D341Med (cell line): ENCODE measurements around the gene TMBIM4.
"Not testable (repeated sequence)": the region's sequence is repeated elsewhere in the genome, so short reads cannot be mapped to it uniquely, and the experiment has no call there.

ENCODE experiments used
- DNase-seq: peaks from one replicate; pipeline ENCODE4 v3.0.0; 2012; ENCODE audit warnings: low spot score

Gene TMBIM4

GRCh38 chr12:66184822-66185221 lies 15.0 kb upstream of the TMBIM4 start:
- DNase-seq: not testable (repeated sequence)

GRCh38 chr12:66182956-66183355 lies 13.2 kb upstream of the TMBIM4 start:
- DNase-seq: no peak

GRCh38 chr12:66176105-66176900 lies 6.5 kb upstream of the TMBIM4 start:
- no peak for DNase-seq

DNA sequence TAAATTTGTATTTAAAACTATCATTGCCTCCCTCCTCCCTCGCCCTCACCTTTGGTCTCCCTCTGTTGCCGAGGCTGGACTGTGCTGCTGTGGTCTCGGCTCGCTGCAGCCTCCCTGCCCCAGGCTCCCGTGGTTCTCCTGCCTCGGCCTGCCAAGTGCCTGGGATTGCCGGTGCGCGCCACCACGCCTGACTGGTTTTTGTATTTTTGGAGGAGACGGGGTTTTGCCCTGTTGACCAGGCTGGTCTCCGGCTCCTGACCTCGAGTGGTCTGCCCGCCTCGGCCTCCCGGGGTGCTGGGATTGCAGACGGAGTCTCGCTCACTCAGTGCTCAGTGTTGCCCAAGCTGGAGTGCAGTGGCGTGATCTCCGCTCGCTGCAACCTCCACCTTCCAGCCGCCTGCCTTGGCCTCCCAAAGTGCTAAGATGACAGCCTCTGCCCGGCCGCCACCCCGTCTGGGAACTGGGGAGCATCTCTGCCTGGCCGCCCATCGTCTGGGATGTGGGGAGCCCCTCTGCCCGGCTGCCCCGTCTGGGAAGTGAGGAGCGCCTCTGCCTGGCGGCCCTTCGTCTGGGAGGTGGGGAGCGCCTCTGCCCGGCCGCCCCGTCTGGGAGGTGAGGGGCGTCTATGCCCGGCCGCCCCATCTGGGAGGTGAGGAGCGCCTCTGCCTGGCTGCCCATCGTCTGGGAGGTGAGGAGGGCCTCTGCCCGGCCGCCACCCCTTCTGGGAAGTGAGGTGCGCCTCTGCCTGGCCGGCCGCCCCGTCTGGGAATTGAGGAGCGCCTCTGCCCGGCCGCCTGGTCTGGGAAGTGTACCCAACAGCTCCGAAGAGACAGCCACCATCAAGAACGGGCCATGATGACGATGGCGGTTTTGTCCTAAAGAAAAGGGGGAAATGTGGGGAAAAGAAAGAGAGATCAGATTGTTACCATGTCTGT lies 4.9 kb upstream of the TMBIM4 start:
- DNase-seq: not testable (repeated sequence)

- DNase-seq: no peak
Measured at GRCh38 chr12:66170606-66171005, 810 bp upstream of the TMBIM4 start.

DNA sequence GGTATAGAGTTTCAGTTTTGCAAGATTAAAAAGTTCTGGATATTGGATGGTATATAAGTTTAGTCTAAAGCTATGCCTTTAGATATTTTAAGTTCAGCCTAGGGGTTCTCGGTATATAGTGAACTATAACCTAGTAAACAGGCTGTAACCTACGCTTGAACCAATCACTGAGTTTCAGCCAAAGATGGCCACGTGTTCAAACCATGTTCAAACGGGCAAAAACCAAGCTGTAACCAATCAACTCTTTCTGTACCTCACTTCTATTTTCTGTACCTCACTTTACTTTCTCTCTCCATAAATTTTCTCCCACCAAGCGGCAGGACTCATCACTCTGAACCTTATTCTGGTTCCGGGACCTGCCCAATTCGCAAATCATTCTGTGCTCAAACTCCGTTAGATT lies 1.4 kb downstream of the TMBIM4 start:
- no peak for DNase-seq

DNA sequence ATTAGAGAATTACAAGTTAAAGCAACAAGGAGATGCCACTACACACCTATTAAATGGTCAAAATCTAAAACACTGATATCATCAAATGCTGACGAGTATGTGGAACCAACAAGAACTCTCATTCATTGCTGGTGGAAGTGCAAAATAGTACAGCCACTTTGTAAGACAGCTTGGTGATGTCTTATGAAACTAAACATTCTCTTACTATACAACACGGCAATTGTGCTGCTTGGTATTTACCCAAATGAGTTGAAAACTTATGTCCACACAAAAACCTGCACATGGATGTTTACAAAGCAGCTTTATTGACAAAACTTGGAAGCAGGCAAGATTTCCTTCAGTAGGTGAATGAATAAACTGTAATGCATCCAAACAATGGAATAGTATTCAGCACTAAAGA lies 3.2 kb downstream of the TMBIM4 start:
- no peak for DNase-seq

DNA sequence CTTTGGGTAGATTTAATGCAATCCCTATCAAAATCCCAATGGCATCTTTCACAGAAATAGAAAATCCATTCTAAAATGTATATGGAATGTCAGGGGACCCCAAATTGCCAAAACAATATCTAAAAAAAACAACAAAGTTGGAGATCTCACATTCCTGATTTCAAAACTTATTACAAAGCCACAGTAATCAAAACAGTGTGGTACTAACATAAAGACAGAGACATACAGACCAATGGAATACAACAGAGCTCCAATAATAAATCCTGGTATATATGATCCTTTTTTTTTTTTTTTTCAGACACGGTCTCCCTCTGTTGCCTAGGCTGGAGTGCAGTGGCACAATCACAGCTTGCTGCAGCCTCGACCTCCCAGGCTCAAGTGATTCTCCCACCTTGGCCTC lies 4.7 kb downstream of the TMBIM4 start:
- DNase-seq: no peak

GRCh38 chr12:66164349-66164821 lies 5.4 kb downstream of the TMBIM4 start:
- DNase-seq: no peak

DNA sequence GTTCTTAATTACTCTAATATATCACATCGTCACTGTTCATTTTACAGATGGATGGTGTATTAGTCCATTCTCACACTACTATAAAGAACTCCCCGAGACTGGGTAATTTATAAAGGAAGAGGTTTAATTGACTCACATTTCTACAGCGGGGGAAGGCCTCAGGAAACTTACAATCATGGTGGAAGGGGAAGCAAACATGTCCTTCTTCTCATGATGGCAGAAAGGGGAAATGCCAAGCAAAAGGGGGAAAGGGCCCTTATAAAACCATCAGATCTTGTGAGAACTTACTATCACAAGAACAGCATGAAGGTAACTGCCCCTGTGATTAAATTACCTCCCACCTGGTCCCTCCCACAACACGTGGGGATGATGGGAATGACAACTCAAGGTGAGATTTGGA lies 6.5 kb downstream of the TMBIM4 start:
- DNase-seq: no peak

GRCh38 chr12:66162701-66163100 lies 7.1 kb downstream of the TMBIM4 start:
- no peak for DNase-seq

DNA sequence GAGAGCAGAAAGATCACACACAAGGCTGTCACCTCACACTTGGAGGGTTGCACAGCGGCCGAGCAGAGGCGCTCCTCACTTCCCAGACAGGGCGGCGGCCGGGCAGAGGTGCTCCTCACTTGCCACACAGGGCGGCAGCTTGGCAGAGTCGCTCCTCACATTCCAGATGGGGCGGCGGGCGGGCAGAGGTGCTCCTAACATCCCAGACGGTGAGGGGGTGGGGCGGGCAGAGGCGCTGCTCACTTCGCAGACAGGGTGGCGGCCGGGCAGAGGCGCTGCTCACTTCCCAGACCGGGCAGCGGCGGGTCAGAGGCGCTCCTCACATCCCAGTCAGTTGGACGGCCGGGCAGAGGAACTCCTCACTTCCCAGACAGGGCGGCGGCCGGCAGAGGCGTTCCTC lies 9.1 kb downstream of the TMBIM4 start:
- DNase-seq: no peak

- DNase-seq: no peak
Measured at GRCh38 chr12:66159123-66159522, 10.7 kb downstream of the TMBIM4 start.

- DNase-seq: no peak
Measured at GRCh38 chr12:66156654-66157053, 13.1 kb downstream of the TMBIM4 start.

DNA sequence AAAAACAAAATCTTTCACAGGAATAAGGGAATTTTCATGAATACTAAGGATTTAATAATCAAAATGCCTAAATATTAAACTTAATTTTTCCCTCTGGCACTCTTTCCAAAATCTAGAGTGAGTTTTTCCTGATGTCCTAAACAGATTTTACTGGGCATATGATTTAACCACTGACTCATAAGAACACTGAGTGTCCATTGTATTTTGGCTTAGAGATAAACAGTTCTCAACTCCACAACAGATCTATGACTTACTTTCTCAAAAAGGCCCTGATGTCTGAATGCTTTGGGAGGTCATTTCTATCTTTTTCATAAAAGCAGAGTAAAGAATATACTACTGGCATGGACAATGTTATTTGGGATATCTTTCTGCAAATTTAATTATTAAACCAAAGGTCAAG lies 15.0 kb downstream of the TMBIM4 start:
- no peak for DNase-seq

DNA sequence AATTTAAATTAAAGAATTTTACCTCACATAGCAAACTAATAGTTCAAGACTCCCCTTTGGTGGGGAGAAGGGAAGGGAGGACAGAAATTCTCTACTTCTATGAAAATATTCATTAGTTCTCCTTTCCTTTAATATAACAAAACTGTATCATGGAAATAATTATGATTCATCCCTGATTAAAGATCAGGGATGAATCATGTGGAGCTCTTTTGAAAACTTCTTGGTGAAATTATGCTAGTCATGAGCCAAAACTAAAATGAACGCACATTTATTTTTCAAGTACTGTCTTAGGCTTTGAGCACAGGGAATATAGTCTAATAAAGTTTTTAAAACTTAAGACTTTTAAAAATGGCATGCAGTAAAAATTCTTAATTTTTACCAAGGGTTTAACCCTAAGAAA lies 17.1 kb downstream of the TMBIM4 start:
- DNase-seq: no peak

DNA sequence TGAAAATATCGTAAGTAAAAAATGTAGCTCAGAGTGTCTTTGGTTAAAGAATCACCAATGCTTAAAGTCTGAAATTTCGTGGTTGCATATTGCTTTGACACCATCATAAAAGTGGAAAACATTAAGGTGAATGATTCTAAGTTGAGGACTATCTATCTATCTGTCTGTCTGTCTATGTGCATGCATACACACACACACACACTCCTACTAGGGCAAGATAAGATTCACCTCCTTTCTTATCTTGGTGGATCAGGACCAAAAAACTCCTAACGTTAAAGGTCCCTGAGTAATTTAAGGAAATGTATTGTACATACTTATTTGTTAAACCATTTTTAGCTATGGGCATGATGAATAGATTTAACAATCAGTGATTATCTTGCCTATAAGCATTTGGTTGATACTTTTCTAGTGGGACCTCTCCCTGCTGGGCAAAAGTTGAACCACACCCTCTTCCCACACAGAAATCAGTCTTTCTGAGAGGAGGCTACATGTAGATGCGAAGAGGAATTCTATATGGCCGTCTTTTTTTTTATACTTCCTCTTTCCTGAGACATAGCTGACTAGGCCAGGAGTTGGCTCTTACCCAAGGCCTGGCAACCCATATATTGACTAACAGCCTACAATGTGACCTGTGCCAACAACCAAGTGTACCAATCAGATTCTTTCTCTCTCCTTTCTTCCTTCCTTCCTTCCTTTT lies 19.9 kb downstream of the TMBIM4 start:
- no peak for DNase-seq

GRCh38 chr12:66144791-66145754 lies 24.7 kb downstream of the TMBIM4 start:
- DNase-seq: peak; percentile 46

DNA sequence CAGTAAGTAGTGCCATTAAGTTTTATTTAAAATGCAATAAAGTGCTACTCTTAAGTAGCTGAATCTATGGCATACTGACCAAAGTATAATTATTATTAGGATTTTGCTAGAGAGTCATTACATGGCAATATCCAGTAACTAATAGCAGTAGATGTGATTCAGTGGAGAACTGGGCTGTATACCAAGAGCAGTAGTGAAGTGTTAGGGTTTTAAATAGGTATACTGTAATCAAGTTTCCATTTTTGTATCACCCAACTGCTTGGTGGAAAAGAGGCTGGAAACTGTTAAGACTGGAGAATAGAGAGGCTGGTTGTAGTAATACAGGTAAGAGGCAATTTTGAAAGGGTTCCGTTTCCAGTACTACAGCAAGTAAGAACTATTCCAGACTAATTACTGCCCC lies 25.9 kb downstream of the TMBIM4 start:
- no peak for DNase-seq

GRCh38 chr12:66142826-66143225 lies 27.0 kb downstream of the TMBIM4 start:
- no peak for DNase-seq

GRCh38 chr12:66141299-66141698 lies 28.5 kb downstream of the TMBIM4 start:
- no peak for DNase-seq
